NCI-H460 (cell line): Measurements from ENCODE around the gene MAB21L2. TPM values are rescaled to one million over a fixed set of nuclear protein-coding genes. Genes with fewer than 3 reads are reported as not detected.
"Not testable (repeated sequence)": the region's sequence is repeated elsewhere in the genome, so short reads cannot be mapped to it uniquely, and the experiment has no call there.

ENCODE experiments used
- DNase-seq: peaks from one replicate; pipeline ENCODE4 v3.0.0-alpha.2; 2016; ENCODE audit warnings: low read depth; ENCODE audit errors: extremely low read depth
- polyA plus RNA-seq: library from polyadenylated mRNA; depleted of rRNA; stranded (reverse); fragments of >200 nt; gene quantifications from 2 replicates; pipeline ENCODE4 v1.2.3, GENCODE V29; 2014; cell fraction: nucleus; rRNA removed
- total RNA-seq: library from RNA; depleted of rRNA; stranded (reverse); fragments of >200 nt; shearing (Covaris generic); gene quantifications from 2 replicates; pipeline ENCODE4 v1.2.3, GENCODE V29; 2014; rRNA removed

The MAB21L2 gene
- total RNA-seq: not detected in 2 replicates
- polyA plus RNA-seq: not detected in 2 replicates

GRCh38 chr4:150582146-150582872 lies at the start of gene MAB21L2:
Gene MAB21L2, plus strand, starts transcription at chr4:150582151. Its CDS starts 879 bp downstream, at chr4:150583030.
- no peak for DNase-seq

- DNase-seq: no peak
Observed at GRCh38 chr4:150533673-150534072, 48.3 kb upstream of the MAB21L2 start.

- DNase-seq: no peak
Observed at GRCh38 chr4:150534818-150535217, 47.1 kb upstream of the MAB21L2 start.

GRCh38 chr4:150537911-150538310 lies 44.0 kb upstream of the MAB21L2 start:
- not testable (repeated sequence) for DNase-seq

- DNase-seq: no peak
Observed at GRCh38 chr4:150540536-150540935, 41.4 kb upstream of the MAB21L2 start.

GRCh38 chr4:150540959-150541360 lies 41.0 kb upstream of the MAB21L2 start:
- DNase-seq: no peak

- DNase-seq: no peak
Observed at GRCh38 chr4:150541681-150542080, 40.3 kb upstream of the MAB21L2 start.

- DNase-seq: no peak
Observed at GRCh38 chr4:150543042-150543441, 38.9 kb upstream of the MAB21L2 start.

GRCh38 chr4:150546286-150546685 lies 35.7 kb upstream of the MAB21L2 start:
- no peak for DNase-seq

- no peak for DNase-seq
Observed at GRCh38 chr4:150547154-150547838, 34.7 kb upstream of the MAB21L2 start.

- DNase-seq: not testable (repeated sequence)
Observed at GRCh38 chr4:150557811-150558210, 24.1 kb upstream of the MAB21L2 start.

GRCh38 chr4:150561143-150561737 lies 20.7 kb upstream of the MAB21L2 start:
- no peak for DNase-seq

GRCh38 chr4:150562250-150562649 lies 19.7 kb upstream of the MAB21L2 start:
- DNase-seq: no peak

- DNase-seq: no peak
Observed at GRCh38 chr4:150562751-150563150, 19.2 kb upstream of the MAB21L2 start.

- DNase-seq: not testable (repeated sequence)
Observed at GRCh38 chr4:150564967-150565366, 17.0 kb upstream of the MAB21L2 start.

GRCh38 chr4:150567070-150567469 lies 14.9 kb upstream of the MAB21L2 start:
- DNase-seq: no peak

- DNase-seq: no peak
Observed at GRCh38 chr4:150569384-150569987, 12.5 kb upstream of the MAB21L2 start.

- no peak for DNase-seq
Observed at GRCh38 chr4:150569998-150570535, 11.9 kb upstream of the MAB21L2 start.

GRCh38 chr4:150570862-150571261 lies 11.1 kb upstream of the MAB21L2 start:
- DNase-seq: no peak

- DNase-seq: no peak
Observed at GRCh38 chr4:150572704-150573504, 9.0 kb upstream of the MAB21L2 start.
